HG03520 (cell line): ENCODE measurements around the gene PSME3IP1.
"Not testable (repeated sequence)": the region's sequence is repeated elsewhere in the genome, so short reads cannot be mapped to it uniquely, and the experiment has no call there.

ENCODE experiments used
- ATAC-seq: cut with Tn5 transposase; IDR thresholded peaks from one replicate; pipeline ENCODE4 v1.9.1; 2021; ENCODE audit warnings: mild to moderate bottlenecking, moderate library complexity; ENCODE audit not compliant: unreplicated experiment

Gene PSME3IP1

GRCh38 chr16:57200321-57200720, 14.5 kb upstream of the PSME3IP1 start:
- not testable (repeated sequence) for ATAC-seq

DNA sequence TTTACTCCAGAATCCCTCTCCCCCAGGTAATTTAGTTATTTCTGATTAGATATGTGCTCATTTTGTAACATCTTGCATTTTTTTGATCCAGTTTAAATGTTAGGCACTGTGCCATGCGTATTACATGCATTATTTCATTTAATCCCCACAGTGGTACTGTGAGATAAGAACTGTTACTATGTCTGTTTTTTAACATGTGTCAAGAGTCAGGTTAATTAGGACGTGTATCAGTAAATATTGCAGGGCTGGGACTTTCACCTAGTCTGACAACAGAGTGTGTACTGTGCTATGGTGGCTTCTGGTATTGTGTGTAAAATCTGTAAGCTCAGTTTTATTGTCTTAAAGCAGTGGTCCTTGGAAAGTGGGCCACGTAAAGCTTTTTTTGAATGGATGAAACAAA, 10.9 kb upstream of the PSME3IP1 start:
- no peak for ATAC-seq

DNA sequence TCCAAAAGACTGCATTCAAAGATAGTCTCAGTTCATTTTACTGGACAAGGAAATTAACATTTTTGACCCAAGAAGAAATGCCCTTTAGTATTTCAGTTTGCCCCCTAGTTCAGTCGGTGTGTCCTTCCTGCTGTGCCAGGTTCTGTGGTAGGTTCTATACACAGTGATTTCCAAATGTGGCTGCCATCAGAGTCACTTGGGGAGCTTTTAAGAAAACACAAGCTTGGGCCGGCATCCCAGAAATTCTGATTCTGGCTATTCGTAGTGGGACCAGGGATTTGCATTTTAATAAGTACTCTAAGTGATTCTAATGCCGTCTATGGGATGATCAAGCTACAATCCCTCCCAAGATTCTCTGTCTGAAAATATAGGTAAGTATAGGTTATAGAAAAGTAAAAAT, 10.4 kb upstream of the PSME3IP1 start:
- ATAC-seq: no peak

- no peak for ATAC-seq
These were observed 8.7 kb upstream of the PSME3IP1 start for GRCh38 chr16:57194512-57194911.

DNA sequence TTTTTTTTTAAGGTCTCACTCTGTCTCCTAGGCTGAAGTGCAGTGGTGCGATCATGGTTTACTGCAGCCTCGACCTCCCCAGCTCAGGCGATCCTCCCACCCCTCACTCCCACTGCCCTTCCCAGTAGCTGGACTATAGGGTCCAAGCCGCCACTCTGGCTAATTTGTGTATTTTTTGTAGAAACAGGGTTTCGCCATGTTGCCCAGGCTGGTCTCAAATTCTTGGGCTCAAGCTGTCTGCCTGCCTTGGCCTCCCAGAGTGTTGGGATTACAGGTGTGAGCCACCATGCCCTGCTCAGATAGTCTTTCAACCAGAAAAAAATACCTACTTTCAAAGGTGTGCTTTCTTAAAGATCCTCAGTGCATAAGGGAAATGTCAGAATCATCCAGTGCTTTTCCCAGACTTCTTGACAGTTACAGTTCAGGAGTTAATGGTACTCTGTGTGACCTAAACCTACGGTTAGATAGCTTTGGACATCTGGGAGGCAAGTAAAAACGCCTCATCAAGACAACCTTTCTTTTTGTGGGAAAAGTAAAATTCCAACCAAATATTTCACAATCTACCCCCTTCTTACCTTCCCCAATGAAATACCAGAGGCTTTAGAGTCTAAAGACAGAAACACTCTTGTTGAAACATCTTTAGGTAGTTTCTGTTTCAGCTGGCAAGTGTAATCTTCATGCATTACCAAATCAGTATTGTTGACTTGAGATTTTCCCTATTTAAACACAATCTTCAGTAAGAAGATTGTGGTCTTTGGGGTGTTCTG, 7.1 kb upstream of the PSME3IP1 start:
- ATAC-seq: no peak

GRCh38 chr16:57192146-57192545, 6.3 kb upstream of the PSME3IP1 start:
- no peak for ATAC-seq

GRCh38 chr16:57191056-57191571, 5.3 kb upstream of the PSME3IP1 start:
- ATAC-seq: no peak

DNA sequence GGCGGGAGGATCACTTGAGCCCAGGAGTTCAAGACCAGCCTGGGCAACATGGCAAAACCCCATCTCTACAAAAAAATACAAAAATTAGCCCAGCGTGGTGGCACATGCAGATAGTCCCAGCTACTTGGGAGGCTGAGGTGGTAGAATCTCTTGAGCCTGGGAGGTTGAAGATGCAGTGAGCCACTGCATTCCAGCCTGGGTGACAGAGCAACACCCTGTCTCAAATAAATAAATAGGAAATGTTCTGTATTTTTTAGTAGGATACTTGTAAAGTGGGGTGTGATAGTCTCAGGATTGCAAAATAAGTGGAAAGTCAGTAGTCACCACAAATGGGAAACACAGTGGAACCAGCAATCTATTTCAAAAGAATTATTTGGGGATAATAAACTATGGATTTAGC, 4.3 kb upstream of the PSME3IP1 start:
- ATAC-seq: no peak

DNA sequence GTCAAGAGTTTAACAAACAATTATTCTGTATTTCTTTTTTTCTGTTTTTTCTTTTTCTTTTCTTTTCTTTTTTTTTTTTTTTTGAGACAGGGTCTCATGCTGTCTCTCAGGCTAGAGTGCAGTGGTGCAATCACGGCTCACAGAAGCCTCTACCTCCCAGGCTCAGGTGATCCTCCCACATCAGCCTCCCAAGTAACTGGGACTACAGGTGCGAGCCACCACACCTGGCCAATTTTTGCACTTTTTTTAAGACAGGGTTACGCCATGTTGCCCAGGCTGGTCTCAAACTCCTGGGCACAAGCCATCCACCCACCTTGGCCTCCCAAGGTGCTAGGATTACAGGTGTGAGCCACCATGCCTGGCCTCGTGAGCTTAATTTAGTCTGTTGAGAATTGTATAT, 3.7 kb upstream of the PSME3IP1 start:
- not testable (repeated sequence) for ATAC-seq

- no peak for ATAC-seq
These were observed 2.8 kb upstream of the PSME3IP1 start for GRCh38 chr16:57188711-57189002.

GRCh38 chr16:57187902-57188710, 2.3 kb upstream of the PSME3IP1 start:
- not testable (repeated sequence) for ATAC-seq

GRCh38 chr16:57186872-57187854, 1.3 kb upstream of the PSME3IP1 start:
- no peak for ATAC-seq

GRCh38 chr16:57185446-57185944, 344 bp downstream of the PSME3IP1 start:
- ATAC-seq: peak; percentile 26

GRCh38 chr16:57184887-57185445, 873 bp downstream of the PSME3IP1 start:
- ATAC-seq: no peak

DNA sequence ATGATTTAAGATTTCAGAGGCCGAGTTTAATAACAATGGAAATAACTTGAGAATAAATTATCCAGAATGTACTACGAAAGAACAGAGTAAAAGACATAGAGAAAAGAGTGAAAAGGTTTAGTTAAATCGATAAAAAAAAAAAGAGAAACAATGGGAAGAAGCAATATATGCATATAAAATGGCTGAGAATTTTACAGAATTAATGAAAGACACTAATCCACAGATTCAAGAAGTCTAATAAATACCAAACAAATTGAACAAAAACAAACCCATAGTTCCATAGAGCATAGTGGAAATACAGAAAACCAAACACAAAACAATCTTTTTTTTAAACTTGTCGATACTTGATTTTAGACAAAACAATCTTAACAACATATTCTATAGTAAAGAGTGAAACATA, 1.7 kb downstream of the PSME3IP1 start:
- no peak for ATAC-seq

- no peak for ATAC-seq
These were observed 6.5 kb downstream of the PSME3IP1 start for GRCh38 chr16:57179215-57179828.

GRCh38 chr16:57178793-57179212, 7.0 kb downstream of the PSME3IP1 start:
- ATAC-seq: no peak

- no peak for ATAC-seq
These were observed 7.6 kb downstream of the PSME3IP1 start for GRCh38 chr16:57178196-57178595.

- no peak for ATAC-seq
These were observed 9.9 kb downstream of the PSME3IP1 start for GRCh38 chr16:57175896-57176295.

DNA sequence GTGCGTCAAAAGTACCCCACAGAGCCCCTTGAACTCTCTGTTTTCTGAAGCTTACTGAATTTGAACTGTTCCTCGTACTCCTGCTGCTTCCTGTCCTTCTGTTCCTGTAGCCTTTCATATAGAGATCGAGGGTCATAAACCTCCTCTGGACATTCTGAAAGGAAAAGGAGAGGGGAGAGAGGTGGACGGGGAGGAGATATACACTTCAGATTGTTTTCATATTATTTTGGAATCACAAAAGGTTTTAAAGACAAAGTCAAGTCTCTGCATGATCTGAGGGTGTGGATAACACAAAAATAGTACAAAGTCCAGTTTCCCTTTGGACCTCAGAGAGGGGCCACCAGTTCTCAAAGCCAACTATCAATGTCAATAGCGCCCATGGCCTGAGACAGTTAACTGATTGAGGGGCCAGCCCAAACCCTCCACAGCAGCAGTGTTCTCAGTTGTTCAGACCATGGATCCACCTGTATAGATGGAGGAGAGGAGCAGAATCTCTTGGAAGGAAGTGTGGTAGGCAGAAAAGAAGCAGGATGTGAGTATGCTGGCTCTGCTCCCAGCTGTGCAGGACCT, 13.0 kb downstream of the PSME3IP1 start:
- no peak for ATAC-seq
